Transverse colon (tissue), 4 donors: Measurements from ENCODE around the gene USP1. TPM values are rescaled to one million over a fixed set of nuclear protein-coding genes. Genes with fewer than 3 reads are reported as not detected.

Experiments used
- DNase-seq: peaks from one replicate; pipeline ENCODE4 v3.0.0-alpha.2; 2019
- H3K27ac ChIP-seq, 4 donors: fragments of 200-600 bp; sonication (generic); 2 replicates each; pipeline ENCODE4 v1.5.1; 2016 to 2018; ENCODE audit warnings: inconsistent platforms in 4 of 4
- H3K27me3 ChIP-seq: fragments of 200-600 bp; sonication (generic); 2 replicates; pipeline ENCODE4 v1.5.1; 2017; ENCODE audit warnings: inconsistent platforms
- H3K36me3 ChIP-seq, 4 donors: fragments of 200-600 bp; sonication (generic); 2 replicates each; pipeline ENCODE4 v1.5.1; 2017 to 2019; ENCODE audit warnings: inconsistent platforms in 4 of 4
- H3K4me1 ChIP-seq, 4 donors: fragments of 200-600 bp; sonication (generic); 2 replicates each; pipeline ENCODE4 v1.5.1; 2017 to 2020; ENCODE audit warnings: inconsistent platforms in 4 of 4
- H3K4me3 ChIP-seq, 4 donors: fragments of 200-600 bp; sonication (generic); 1 replicate in 1 of 4; 2 replicates in 3 of 4; pipeline versions ENCODE4 v1.5.1 to v1.6.1; 2017 to 2019; ENCODE audit warnings: inconsistent platforms in 4 of 4
- H3K9me3 ChIP-seq, 2 donors: fragments of 200-600 bp; sonication (generic); 2 replicates each; pipeline ENCODE4 v1.5.1; 2017 to 2019; ENCODE audit warnings: inconsistent platforms in 2 of 2
- CTCF ChIP-seq, 5 experiments: fragments of 200-600 bp in 3 of 5; fragments of 450-650 bp in 2 of 5; sonication (generic) in 3 of 5; IDR thresholded peaks; 1 replicate in 2 of 5; 2 replicates in 3 of 5; pipeline ENCODE4 v1.5.1; 2016 to 2017; ENCODE audit warnings: antibody characterized with exemption in 5 of 5, inconsistent platforms in 3 of 5, mild to moderate bottlenecking in 2 of 5, moderate library complexity in 1 of 5
- EP300 ChIP-seq: sonication (generic); formaldehyde crosslinking; IDR thresholded peaks from one replicate; pipeline ENCODE4 v1.6.1; 2017; ENCODE audit warnings: antibody characterized with exemption, low read depth
- POLR2A ChIP-seq: fragments of 450-650 bp; IDR thresholded peaks from one replicate; pipeline ENCODE4 v1.6.1; 2016; ENCODE audit warnings: antibody characterized with exemption, mild to moderate bottlenecking, moderate library complexity
- POLR2AphosphoS5 ChIP-seq, 3 donors: sonication (generic); formaldehyde crosslinking; IDR thresholded peaks; one replicate each; pipeline ENCODE4 v1.6.1; 2016; ENCODE audit warnings: antibody characterized with exemption in 3 of 3
- WGBS, 2 donors: methylation state at CpG; one replicate each; pipeline ENCODE4 v1.1.5; 2018; ENCODE audit warnings: low coverage in 1 of 2; 5-methylcytosine and 5-hydroxymethylcytosine counted together
- in situ Hi-C, 4 donors: fragments of 200-750 bp; cut with MboI; loops; one replicate each; pipeline versions ENCODE4 v1.15.0 to v1.15.1; 2017; ENCODE audit warnings: low sequenced_read_pairs in 3 of 4, low pct_ligation_motif_present in 1 of 4, low pct_unique_long_range_greater_than_20kb in 1 of 4
- intact Hi-C: fragments of 100-400 bp; cut with DNase I; formaldehyde crosslinking; loops from one replicate; pipeline ENCODE4 v1.15.1; 2023; ENCODE audit warnings: low total_unique reads
- total RNA-seq, 4 donors: library from RNA; depleted of rRNA; stranded (reverse); fragments of >200 nt; gene quantifications; one replicate each; pipeline ENCODE4 v1.1.0, GENCODE V29; 2016

Gene USP1
- total RNA-seq, 4 donors from 2014 or later: 6.0 to 26.7 (median 25.0) TPM

- TF ChIP-seq EP300: no peak
- no peak for TF ChIP-seq CTCF (IDR thresholded peaks at IDR 0.05)
- TF ChIP-seq POLR2AphosphoS5 (IDR thresholded peaks at IDR 0.05): no peak
- TF ChIP-seq POLR2A: no peak
- WGBS, 2 donors: 93 to 100% methylated on average over 1 to 2 of the region's 2 CpGs
- peaks cover 0 to 2% (median 0%) of the 10 kb centered on the region in 4 donors for H3K4me1 ChIP-seq
- no peaks in the 10 kb centered on the region for H3K9me3 ChIP-seq
- no peak overlapping the region for H3K27ac ChIP-seq
- in situ Hi-C loops: loop anchor here in 3 of 4 donors (5.0 kb wide), 1 partner anchor 228 kb away; no protein-coding TSS in a partner anchor
- no peaks in the 10 kb centered on the region for H3K36me3 ChIP-seq
- DNase-seq: no peak
- H3K27me3 ChIP-seq: no peaks in the 10 kb centered on the region
- H3K4me3 ChIP-seq: no peak overlapping the region
- intact Hi-C loops: loop anchor here (5.0 kb wide), 2 partner anchors 142 to 228 kb away; no protein-coding TSS in a partner anchor
Measured at GRCh38 chr1:62405247-62405646, 31.6 kb upstream of the USP1 start.

DNA sequence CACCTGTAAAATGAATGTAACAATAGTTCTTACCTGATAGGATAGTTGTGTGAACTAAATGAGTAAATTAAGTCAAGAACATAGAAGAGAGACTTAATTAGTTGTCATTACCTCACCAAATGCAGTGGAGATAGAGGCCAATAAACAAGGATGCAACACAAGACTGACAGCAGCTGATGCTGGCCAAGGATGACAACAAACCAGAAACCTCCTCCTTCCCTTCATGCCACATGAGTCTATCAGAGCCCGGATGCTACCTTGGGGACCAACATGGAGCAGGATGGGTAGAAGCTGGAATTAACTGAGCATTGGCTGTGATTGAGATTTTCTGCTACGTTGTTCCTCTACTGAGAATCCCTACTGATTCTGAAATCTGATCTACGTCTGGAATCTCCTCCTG, 30.3 kb upstream of the USP1 start:
- intact Hi-C loops (loop anchor here (5.0 kb wide), 2 partner anchors 141 to 229 kb away; no protein-coding TSS in a partner anchor), in situ Hi-C loops (loop anchor here in 3 of 4 donors (5.0 kb wide), 1 partner anchor 229 kb away; no protein-coding TSS in a partner anchor)
- 88% methylated on average over 3 of the region's 3 CpGs; no CpG with 5 or more reads in 1 of the 2 donors for WGBS, 2 donors

DNA sequence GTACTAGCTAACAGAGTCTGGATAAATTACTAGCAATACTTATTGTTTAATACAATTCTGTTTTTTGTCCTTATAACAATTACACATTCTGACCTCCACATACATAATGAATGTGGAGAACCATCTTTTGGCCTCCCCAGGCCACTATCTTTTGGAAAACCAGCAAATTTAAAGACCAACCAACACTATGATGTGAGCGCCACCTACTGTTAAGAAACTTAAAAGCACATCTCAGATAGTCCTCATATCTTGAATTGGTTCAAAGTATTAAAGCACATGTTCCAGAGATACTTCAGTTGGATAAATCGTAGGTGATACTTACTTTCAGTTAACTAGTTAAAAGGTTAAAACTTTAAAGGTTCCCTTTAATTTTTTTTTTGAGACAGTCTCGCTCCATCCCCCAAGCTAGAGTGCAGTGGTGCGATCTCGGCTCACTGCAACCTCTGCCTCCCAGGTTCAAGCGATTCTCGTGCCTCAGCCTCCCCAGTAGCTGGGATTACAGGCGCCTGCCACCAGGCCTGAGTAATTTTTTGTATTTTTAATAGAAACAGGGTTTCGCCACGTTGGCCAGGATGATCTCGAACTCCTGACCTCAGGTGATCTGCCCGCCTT, 29.3 kb upstream of the USP1 start:
- Histone ChIP-seq H3K4me3 (no peak overlapping the region), H3K9me3 (no peaks in the 10 kb centered on the region), H3K4me1 (peaks cover 0 to 5% (median 0%) of the 10 kb centered on the region in 4 donors), H3K27me3 (no peaks in the 10 kb centered on the region), H3K36me3 (no peaks in the 10 kb centered on the region), H3K27ac (no peak overlapping the region)
- in situ Hi-C loops (loop anchor here in 3 of 4 donors (5.0 kb wide), 1 partner anchor 230 kb away; no protein-coding TSS in a partner anchor), intact Hi-C loops (loop anchor here (5.0 kb wide), 2 partner anchors 140 to 230 kb away; no protein-coding TSS in a partner anchor)
- WGBS, 2 donors: 69 to 70% methylated on average over 9 to 12 of the region's 12 CpGs
- no peak for DNase-seq
- TF ChIP-seq POLR2A: no peak
- no peak for TF ChIP-seq POLR2AphosphoS5 (IDR thresholded peaks at IDR 0.05)
- peak; percentile 63 to 77 (median 72) for TF ChIP-seq CTCF (IDR thresholded peaks at IDR 0.05)
- no peak for TF ChIP-seq EP300

More for the DNA sequence above, 30.3 kb upstream of the USP1 start:
- H3K36me3 ChIP-seq: no peaks in the 10 kb centered on the region
- no peak for DNase-seq
- no peaks in the 10 kb centered on the region for H3K9me3 ChIP-seq
- no peak overlapping the region for H3K4me3 ChIP-seq
- H3K27ac ChIP-seq: no peak overlapping the region
- no peak for TF ChIP-seq EP300
- no peak for TF ChIP-seq POLR2AphosphoS5 (IDR thresholded peaks at IDR 0.05)
- TF ChIP-seq POLR2A: no peak
- TF ChIP-seq CTCF (IDR thresholded peaks at IDR 0.05): no peak
- H3K4me1 ChIP-seq: peaks cover 0 to 5% (median 0%) of the 10 kb centered on the region in 4 donors
- no peaks in the 10 kb centered on the region for H3K27me3 ChIP-seq

DNA sequence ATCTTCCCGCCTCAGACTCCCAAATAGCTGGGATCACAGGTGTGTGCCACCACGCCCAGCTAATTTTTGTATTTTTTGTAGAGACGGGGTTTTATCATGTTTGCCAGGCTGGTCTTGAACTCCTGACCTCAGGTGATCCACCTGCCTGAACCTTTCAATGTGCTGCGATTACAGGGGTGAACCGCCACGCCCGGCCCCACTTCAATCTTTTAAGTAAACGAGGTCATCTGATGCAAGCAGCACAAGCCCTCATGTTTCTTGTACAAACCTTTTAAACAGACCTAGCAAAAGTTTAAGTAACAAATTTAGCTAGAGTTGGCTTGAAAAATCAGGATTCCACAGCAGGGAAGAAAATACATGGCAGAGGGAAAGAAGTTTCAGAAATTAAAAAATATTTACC, 21.2 kb upstream of the USP1 start:
- WGBS, 2 donors: 63 to 74% methylated on average over 5 to 8 of the region's 8 CpGs
- H3K36me3 ChIP-seq: no peaks in the 10 kb centered on the region
- H3K9me3 ChIP-seq: no peaks in the 10 kb centered on the region
- in situ Hi-C loops (no loop called here), intact Hi-C loops (no loop called here)
- no peaks in the 10 kb centered on the region for H3K27me3 ChIP-seq
- peaks cover 0 to 4% (median 2%) of the 10 kb centered on the region in 4 donors for H3K4me1 ChIP-seq
- no peak overlapping the region for H3K27ac ChIP-seq
- no peak overlapping the region for H3K4me3 ChIP-seq
- TF ChIP-seq EP300 (no peak), POLR2A (no peak), CTCF (IDR thresholded peaks at IDR 0.05) (no peak), POLR2AphosphoS5 (IDR thresholded peaks at IDR 0.05) (no peak)
- DNase-seq: no peak
